Smooth muscle cell of the brain vasculature (primary cell): ENCODE results near the gene RUNX1.

Experiments
- DNase-seq: peaks from one replicate; pipeline ENCODE4 v3.0.0-alpha.2; 2012; ENCODE audit warnings: low read depth, low spot score

RUNX1 gene

DNA sequence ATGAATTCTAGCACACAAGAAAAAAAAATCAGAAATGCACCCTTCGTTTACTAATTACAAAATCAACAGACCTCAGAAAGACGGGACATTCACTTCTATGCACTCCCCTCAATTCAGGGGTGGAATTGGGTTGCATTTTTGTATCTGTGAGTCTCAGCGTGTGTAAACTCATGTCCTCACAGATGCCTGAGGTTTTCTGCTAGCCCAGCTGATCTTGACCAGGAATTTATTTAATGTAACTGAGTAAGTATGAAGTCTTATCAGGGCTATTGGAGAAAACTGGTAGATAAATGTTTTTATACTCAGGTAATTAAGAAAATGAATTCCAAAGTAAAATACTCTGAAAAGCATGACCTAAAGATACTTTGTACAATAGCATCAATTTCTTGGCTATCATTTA is 167.7 kb downstream of the RUNX1 start:
- DNase-seq, result no peak

DNA sequence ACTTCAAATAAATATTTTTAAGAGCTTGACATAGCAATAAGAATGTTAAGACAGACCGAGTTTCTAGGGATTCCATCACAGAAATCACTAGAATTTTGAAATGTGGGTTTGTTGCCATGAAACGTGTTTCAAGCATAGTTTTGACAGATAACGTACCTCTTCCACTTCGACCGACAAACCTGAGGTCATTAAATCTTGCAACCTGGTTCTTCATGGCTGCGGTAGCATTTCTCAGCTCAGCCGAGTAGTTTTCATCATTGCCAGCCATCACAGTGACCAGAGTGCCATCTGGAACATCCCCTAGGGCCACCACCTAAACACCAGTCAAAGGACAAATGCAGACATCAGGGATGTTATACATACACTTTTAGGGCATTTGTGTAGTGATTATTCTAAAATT is 168.7 kb downstream of the RUNX1 start:
- DNase-seq, result no peak

GRCh38 chr21:34878940-34879339 is 170.2 kb downstream of the RUNX1 start:
- DNase-seq, result no peak

DNA sequence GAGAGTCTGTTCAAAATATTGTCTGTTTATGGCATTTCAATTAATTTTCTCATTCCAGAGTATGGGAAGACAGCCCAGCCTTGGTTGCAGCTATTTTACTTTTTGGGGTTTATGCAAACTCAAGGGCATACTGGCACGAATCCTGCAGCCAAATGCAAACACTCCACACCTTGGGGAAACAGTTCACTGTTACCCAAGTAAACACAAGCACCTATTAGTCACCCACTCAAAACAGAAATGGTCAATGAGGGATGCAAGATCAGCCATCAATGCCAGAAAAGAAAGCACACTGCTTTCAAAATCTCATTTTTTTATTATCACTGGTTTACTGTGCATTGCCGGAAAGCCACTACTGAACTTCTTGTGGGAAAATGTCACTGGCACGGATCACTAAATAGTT is 170.6 kb downstream of the RUNX1 start:
- DNase-seq, result no peak

GRCh38 chr21:34877485-34878128 is 171.5 kb downstream of the RUNX1 start:
- no peak for DNase-seq

GRCh38 chr21:34875830-34876229 is 173.3 kb downstream of the RUNX1 start:
- DNase-seq, result no peak

DNA sequence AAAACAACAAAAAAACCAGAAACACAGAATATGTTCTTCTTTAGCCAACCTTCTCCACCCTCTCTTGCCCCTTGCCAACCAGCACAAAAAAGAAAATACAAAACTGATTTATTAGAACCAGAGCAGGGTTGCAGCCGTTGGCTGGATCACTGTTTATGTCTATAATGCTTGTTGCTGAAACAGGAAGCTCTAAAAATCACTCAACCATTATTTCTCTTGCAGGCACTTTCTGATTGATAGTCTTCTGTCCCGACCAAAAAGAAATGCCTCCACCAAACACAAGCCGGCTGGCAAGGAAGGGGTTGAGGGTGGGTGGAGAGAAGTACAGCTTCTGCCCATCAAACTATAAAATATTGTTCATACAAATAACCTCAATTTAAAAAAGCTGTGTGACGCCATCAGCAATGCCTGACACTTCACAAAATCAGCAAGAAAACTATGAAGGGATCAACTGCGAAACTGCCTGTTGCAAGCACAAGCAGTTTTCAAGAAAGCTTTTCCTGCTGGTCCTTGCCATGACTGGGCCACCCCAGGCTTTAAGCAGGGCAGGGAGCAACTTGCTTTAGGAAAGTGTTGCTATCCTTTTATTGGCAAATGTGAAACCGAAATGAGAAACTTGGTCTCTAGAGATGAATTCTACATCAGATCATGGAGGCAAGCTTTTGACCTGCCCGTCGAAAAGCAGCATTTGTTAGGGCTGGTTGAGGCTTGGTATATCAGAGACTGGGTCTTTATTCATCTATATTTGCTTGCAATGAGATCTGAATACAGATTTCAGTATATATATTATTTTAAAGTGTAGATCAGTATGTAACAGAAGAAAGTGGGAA is 174.2 kb downstream of the RUNX1 start:
- no peak for DNase-seq

- DNase-seq, result no peak
Observed at GRCh38 chr21:34871026-34871908, 177.8 kb downstream of the RUNX1 start.

DNA sequence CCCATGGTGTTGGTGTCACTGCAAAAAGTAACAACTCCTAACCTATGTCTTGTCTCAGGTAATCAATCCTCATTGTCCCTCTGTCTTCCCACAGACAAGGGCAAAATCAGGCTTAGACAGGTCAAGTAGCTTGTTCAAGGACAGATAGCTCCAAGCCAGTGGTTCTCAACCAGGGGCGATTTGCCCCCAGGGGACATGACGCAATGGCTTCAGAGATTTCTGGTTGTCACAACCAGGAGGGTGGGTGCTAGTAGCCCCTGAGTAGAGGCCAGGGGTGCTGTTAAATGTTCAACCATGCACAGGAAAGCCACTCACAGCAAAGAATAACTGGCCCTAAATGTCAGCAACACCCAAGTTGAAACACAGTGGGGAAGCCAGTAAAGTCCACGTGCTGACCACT is 178.9 kb downstream of the RUNX1 start:
- DNase-seq, result no peak

GRCh38 chr21:34869545-34869944 is 179.6 kb downstream of the RUNX1 start:
- no peak for DNase-seq

DNA sequence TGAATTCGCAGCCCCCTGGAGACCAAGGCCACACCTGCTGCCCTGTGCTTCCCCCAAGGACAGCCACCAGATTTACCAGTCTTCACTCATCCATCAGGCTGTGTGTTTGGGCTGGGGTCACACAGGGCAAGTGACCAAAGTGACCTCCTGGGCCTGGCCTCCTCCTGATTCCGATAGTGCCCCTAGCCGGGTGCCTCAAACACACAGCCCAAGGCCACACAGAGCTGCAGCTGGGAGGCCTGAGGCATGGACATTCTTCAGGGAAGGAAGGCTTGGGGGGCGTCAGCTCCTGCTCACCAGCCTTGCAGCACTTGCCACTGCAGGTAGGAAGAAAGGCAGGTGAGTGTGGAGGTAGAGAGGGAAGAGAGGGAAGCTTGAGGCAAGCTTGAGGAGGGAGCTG is 181.3 kb downstream of the RUNX1 start:
- DNase-seq, result no peak

- no peak for DNase-seq
Observed at GRCh38 chr21:34865400-34866241, 183.5 kb downstream of the RUNX1 start.

- DNase-seq, result no peak
Observed at GRCh38 chr21:34864370-34865149, 184.5 kb downstream of the RUNX1 start.

DNA sequence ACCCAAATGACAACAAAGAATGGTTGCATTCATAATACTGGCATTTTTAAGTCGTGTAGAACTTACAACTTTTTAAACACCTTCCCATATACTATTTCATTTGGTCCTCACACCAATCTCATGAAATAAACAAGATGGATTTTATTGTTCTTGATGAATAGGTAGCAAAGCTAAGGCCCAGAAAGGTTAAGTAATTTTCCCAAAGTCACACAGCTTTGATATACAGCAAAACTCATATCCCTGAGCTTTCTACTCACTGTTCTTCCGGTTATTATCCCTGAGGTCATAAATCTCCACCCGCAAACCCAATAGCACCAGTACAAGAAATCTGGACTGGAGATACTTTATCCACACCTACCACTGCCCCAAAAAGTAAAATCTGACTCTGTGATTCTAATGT is 186.2 kb downstream of the RUNX1 start:
- DNase-seq, result no peak

- DNase-seq, result no peak
Observed at GRCh38 chr21:34861258-34861657, 187.8 kb downstream of the RUNX1 start.

GRCh38 chr21:34859976-34860653 is 189.0 kb downstream of the RUNX1 start:
- DNase-seq, result no peak

DNA sequence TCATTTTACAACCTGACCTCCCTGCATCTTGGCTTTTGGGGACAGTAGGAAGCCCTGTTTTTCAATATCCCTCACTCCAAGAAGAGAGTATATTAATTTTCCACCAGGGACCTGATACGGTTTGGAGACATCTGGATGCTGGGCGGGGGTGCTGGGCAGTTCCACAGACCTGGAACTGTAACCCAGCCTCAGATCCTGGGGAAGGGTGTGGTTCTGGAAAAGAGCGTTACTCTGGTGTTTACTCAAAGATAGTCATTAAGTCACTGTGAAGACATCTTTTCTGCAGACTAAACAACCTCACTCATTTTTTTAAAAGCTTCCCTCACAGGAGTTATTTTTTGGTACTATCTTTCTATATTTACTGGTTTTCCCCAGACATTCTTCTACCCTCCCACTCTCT is 190.5 kb downstream of the RUNX1 start:
- DNase-seq, result no peak

- DNase-seq, result no peak
Observed at GRCh38 chr21:34857874-34858273, 191.2 kb downstream of the RUNX1 start.

GRCh38 chr21:34857122-34857713 is 191.9 kb downstream of the RUNX1 start:
- no peak for DNase-seq

DNA sequence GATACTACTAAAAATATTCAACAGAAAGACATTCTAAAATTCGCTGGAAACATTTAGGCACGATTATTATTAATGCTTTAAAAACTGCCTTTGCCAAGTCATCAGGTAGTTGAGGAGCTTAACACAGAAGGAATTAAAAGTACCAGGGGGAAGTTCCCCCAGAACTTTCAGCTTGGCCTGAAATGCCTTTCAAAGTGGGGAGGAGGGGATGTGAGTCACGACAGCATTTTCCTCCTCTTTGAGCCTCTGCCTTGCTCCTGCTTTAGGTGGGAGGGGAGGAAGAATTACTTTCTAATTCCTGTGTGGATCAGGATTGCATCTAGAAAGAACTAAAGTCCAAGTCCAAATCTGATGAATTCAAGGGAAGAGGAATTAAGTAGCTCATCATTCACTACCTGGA is 196.7 kb downstream of the RUNX1 start:
- DNase-seq, result no peak
